Mesenteric fat pad (tissue), 1 donor: ENCODE measurements around the gene SMTNL1. TPM values are rescaled to one million over a fixed set of nuclear protein-coding genes. Genes with fewer than 3 reads are reported as not detected.

Experiments used
- DNase-seq: peaks from one replicate; pipeline ENCODE4 v3.0.0-alpha.2; 2020; ENCODE audit warnings: low spot score
- long read RNA-seq: library from polyadenylated mRNA; unstranded; transcript quantifications from one replicate; pipeline ENCODE4 v2.0.0, GENCODE V29; 2020
- total RNA-seq: library from RNA; stranded (reverse); fragmentation: NEBNext Ultra II Directional; extraction: Animal tissue kit (Norgen Biotek cat#: 25700); gene quantifications from one replicate; pipeline ENCODE4 v1.2.1, GENCODE V29; 2021
- donor health status: DM: yes; HTN: yes; CAD: no.

The SMTNL1 gene, protein sequence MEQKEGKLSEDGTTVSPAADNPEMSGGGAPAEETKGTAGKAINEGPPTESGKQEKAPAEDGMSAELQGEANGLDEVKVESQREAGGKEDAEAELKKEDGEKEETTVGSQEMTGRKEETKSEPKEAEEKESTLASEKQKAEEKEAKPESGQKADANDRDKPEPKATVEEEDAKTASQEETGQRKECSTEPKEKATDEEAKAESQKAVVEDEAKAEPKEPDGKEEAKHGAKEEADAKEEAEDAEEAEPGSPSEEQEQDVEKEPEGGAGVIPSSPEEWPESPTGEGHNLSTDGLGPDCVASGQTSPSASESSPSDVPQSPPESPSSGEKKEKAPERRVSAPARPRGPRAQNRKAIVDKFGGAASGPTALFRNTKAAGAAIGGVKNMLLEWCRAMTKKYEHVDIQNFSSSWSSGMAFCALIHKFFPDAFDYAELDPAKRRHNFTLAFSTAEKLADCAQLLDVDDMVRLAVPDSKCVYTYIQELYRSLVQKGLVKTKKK
- total RNA-seq, result not detected
- long read RNA-seq, partial matches to known transcripts, result 0 of 1 reads
- long read RNA-seq, other reads (novel, unspliced or antisense), result 1 of 1 reads

- no peak for DNase-seq
Measured at GRCh38 chr11:57536947-57537619, at the start of gene SMTNL1. Gene SMTNL1 (plus strand): TSS chr11:57537595. CDS start chr11:57542643, 5,048 bp downstream.

DNA sequence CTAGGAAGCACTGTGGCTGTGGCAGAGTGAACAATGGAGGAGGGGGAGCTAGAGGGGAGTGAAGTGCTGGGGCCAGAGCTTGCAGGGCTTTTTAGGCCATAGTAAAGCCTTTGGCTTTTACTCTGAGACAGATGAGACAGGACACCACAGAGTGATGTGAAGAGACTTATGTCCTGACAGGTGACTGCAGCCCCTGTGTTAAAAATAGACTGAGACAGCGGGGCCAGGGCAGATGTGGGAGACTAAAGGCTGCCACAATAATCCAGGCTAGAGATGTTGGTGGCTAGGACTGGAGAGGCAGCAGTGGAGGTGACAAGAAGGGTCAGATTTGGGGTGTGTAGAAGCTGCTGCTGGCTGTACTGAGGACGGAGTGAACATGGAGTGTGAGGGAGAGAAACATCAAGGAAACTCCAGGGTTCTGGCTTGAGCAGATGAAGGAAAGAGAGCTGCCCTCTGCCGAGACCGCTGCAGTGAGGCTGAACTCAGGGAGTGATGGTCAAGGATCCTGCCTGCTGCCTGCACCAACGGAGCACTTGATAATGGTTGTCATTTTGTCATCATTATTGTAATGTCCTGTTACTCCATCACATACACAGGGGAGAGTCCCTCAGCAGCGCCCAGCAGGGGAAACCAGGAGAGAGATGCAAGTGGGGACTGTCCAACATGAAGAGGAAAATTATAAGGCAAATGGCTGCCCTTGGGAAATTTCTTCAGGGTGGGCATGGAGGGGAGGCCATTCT, 49.3 kb upstream of the SMTNL1 start:
- no peak for DNase-seq

DNA sequence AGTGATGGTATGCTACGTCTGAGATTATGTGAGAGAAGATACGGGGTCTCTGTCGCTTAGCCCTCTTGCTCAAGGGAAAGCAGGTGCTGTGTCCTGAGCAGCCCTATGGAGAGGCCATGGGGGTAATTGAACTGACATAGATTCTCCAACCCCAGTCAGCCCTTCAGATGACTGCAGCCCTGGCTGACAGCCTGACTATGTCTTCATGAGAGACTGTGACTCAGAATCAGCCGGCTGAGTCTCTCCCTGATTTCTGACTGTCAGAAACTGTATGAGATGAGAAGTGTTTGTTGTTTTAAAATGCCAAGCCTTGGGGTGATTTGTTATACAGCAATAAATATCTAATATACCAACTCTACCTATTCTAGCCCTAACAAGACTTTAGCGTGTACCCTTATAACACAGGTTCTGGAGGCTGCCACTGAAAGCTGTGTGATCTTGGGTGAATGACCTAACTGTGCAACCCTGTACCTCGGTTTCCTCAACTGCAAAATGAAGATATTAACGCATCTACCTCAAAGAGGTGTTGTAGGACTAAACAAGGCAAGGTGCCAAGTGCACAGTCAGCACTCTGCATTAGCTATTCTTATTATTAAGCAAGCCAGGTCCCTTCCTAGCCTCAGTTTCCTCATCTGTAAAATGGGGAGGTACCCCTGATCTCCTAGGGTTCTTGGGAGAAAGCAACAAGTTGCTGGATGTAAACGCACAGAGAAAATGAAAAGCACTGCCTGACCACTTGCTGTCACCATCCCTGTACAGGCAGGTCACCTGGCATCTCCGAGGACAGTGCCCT, 46.7 kb upstream of the SMTNL1 start:
- no peak for DNase-seq

DNA sequence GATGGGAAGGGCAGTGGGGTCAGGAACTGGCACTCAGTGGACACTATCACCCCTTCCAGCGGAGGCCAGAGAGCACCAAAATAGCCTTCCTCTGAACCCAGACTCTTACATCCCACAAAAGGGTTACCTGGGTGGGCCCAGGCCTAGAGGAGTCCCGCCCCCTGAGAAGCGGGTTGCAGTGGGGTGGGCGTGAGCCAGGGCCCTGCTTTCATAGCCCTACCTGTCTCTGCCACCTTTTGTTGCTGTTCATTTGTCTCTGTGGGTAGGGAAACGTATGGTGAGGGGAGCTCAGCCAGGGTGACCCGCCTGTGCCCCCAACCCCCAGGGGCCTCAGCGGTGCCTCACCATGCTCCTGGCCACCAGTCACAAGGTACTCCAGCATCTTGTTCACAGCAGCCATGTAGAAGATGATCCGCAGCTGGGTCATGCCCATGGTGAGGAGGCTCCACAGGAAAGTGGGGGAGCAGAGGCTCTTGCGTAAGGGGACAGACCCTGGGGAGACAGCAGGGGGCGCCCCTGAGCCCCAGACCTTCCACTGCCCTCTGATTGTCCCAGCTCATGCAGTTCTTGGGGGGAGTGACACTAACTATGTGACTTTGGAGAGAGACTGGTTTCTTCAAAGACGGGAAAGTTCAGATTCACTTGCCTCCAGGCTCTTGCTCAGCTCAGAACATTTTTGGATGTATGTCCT, 45.9 kb upstream of the SMTNL1 start:
- DNase-seq, result no peak

DNA sequence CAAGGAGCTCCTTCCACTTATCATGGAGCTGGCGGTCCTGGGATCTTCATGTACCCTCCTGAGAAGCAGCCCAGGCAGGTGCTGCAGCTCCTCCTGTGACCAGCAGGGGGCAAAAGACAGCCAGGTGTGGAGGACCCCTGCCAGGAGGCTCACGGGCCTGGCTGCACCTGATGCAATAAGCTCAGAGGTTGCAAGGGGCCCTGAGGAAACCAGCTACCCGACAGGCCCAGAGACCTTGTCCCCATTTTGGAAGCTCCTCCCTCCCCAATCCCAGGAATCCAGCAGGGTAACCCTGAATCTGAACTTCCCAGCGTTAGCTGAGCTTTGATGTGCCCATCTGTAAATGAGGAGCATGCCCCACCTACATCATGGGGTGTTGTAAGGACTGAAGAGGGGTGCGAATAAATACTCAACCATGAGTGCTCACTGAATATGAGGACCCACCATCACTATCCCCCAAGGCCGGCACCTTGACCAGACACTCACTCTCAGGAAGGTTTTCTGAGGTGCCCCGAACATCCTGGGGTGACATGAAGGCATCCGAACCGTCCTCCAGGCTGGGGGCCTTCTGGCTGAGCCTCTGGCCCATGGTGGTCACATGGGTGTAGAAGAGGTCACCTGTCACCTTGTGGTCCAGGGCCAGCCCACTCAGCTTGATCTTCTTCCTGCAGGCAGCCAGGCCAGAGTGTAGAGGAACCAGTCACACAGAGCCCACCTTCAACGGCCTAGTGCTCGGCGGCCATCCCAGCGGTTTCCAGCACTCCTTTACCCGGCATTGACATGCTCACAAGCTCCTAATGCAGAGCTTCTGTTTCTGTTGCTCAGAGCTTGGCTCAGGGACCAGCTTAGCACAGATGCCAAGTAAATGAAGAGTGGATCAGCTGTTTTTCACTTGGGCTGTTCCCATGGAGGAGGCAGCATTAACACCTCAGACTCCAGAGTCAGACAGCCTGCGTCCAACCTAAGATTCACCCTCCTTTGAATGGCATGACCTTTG, 43.6 kb upstream of the SMTNL1 start:
- DNase-seq, result no peak

DNA sequence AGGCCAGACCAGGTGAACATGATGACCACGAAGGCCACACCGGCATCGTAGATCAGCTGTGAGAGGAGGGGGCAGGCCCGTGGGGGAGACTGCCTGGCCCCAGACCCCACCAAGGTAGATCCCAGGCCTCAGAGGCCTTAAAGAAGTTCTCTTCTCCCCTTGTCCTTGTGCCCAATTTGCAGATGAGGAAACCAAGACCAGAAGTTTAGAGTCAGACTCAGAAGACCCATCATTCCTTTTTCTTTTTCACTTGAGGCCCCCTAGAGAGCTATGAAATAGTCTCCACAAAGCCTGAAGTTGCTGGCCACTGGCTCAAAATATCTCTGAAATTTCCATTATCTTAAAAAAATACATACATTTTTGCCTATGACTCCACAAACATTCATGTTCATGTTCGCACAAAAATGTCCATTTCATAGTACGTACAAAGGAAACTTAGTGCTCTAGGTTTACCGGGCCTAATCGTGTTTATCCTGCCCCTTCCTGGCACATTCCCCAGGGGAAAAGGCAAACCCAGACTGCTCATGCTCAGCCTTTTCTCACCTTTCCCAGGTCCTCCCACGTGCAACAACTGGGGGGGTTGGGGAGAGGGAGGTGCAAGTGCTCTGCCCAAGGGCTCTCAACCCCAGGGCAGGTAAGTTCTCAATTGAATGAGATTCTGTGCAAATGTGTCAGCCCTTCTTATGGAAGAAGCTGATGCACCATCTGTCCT, 41.1 kb upstream of the SMTNL1 start:
- no peak for DNase-seq

DNA sequence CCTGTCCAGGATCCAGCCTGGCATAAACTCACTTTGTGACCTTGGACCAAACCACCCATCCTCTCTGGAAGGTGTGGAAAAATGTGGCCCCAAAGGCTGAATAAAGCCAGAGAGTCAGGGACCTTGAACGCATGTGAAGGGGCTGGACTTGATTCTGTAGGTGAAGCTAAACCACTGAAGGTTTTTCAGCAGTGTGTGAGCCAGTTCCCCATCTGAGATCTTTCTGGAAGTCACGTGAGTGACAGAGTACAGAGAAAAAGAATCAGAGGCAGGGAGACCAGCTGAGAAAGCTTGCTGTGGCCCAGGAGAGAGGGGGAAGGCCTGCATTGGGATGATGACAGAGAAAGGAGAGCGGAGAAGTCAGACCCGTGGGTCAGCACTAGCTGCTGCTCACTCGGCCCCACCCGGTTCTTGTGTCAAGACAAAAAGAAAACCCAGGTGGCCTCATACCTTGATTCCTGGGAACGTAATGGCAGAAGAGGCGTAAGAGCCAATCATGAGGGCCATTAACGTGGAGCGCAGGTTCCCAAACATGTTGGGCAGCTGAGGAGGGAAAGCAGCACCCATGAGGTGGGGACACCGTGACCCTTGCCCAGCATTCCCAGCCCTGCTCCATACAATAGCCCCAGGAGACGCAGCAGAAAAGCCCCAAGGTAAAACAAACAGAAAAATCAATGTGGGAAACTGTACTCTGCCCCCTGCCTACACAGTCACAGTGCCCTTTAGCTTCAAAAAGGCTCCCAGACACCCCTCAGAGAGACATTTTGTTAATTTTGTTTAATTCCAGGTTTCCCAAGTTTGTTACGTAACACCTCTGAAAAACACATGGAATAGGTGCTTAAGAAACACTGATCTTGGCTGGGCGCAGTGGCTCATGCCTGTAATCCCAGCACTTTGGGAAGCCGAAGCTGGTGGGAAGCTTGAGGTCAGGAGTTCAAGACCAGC, 39.8 kb upstream of the SMTNL1 start:
- DNase-seq, result no peak

DNA sequence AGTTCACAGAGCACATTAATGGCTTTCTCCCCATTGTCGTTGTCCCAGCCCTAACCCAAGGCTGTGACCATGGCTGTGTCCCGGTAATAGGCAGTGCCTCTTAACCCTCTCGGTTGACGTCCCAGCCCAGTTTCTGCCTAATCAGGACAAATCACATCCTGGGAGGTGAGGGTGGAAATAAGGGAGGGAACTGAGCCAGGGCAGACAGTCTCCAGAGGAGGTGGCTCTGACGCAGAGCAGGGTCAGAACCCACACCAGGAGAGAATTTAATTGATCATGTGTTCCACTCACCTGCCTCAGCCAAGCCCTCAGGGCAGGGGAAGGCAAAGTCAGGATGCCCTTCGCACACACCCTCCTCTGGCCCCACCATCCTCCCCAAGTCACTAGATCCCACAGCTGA, 38.9 kb upstream of the SMTNL1 start:
- no peak for DNase-seq

DNA sequence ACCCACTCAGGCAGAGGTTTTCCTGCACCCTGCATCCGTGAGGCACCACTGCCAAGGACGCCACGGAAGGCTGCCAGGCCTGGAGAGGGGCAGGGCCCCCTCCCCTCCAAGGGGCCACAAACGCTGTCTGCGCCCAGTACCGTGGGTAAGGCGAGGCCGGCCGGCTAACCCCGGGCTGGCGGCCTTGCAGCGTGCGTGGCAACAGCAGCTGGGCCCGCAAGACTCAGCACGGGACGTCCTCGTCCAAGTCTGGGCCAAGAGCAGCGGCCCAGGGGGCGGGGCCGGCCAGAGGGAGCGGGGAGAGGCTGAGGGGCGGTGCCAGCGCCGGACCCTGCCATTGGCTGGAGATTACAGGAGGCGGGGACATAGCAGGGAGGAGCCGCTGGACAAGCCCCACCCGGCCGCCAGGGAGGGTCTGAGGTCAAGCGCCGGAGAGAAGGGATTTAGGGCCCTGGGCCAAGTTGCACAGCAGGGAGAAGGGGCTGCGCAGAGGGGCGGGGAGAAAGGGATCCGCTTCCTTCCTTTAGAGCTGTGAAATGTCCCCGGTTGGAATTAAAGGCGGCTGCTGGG, 37.9 kb upstream of the SMTNL1 start:
- peak; percentile 98 for DNase-seq

- DNase-seq, result no peak
Measured at GRCh38 chr11:57499983-57500461, 37.4 kb upstream of the SMTNL1 start.

DNA sequence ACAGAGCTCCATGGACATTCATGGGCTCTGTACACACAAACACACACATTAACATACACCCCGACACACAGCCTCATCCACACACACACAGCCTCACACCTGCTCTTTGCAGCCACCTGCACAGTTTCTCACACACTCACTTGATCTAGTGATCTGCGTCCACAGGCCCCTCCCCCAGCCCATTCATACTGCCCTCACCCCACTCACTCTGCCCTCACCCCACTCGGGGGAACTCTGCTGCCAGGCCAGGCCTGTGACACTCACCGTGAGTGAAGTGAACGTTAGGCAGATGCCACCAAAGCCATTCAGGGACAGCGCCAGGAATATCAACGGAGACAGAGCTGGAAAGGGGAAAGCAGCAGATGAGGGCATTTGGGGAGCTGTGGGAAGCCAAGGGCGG, 36.9 kb upstream of the SMTNL1 start:
- DNase-seq, result no peak

DNA sequence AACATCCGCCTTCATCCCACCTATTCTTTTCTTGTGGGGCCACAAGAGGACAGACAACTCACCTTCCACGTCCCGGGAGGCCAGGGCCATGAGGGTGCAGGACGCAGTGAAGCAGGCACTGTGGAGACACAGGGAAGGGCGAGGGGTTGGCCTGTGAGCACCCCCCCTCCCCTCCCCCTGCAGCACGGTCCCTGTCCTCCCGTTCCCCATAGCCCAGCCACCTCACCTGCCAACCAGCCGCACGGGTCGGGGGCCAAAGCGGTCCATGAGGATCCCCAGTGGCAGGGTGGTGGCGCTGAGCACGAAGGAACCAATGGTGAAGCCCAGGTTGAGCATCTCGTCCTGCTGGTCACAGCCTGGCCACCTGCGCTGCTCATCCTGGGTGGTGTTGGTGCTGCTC, 36.5 kb upstream of the SMTNL1 start:
- DNase-seq, result no peak

DNA sequence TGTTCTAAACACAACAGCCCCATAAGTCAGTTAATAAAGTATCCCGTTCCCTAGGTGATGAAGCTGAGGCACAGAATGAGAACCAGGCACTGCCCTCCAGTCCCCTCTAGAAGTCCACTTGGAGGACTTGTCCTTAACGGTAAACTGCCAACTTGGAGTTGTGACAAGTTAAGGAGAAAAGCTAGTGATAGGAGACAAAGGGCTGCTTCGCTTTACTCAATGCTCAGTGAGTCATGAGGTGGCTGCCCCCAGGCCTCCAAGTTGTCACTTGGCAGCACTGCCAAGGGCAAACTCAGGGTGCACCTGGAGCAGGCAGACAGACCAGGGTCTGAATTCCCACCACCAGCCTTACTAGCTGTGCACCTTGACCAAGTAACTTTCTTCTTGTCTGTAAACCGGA, 35.4 kb upstream of the SMTNL1 start:
- no peak for DNase-seq

DNA sequence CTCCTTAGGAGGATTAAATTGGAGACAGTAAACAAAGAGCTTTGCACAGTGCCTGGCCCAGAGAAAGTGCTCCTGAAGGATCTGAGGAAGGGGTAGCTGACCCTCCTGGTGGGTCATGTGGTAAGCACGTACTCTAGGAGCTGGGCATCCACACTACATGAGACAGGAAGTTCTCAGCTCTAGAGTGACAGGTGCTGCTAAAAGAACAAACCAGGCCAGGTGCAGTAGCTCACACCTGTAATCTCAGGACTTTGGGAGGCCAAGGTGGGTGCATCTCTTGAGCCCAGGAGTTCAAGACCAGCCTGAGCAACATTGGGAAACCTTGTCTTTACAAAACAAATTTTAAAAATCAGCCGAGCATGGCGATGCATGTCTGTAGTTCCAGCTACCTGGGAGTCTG, 35.0 kb upstream of the SMTNL1 start:
- DNase-seq, result no peak

DNA sequence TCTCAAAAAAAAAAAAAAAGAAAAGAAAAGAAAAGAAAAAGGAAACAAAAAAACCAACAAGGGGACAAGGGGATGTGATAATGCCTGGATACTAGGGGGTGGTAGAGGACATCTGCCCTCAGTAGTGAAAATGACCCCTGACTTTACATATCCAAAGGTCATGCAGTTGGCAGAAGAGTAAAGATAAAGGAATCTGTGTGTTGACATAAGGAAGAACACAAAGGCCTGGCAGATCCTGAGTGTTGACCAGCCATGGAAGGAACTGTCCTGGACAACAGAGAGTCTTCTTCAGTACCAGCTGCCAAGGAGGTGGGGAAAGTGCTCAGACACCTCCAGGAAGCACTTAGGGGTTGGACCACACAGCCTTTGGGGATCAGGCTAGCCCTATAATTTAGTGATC, 34.5 kb upstream of the SMTNL1 start:
- no peak for DNase-seq

DNA sequence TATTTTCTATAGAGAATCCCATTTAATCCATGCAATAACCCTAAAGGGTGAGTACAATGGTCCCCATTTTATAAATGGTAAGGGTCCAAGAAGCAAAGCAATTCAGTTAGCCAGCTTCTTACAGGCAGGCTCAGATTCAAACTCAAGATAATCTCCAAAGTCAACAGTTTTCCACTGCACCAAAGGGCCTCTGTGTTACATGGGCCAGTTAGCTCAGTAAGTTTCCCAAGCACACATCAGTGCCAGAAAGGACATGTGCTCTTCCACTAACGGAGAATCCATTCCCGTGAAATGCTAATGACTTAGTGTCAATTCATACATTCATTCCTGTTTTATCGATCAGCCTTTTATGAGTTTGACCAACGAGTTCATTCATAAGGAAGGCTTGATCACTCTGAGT, 32.9 kb upstream of the SMTNL1 start:
- DNase-seq, result no peak

GRCh38 chr11:57506522-57506921, 30.9 kb upstream of the SMTNL1 start:
- no peak for DNase-seq
